ENCODE measurements around the gene CUL4A. TPM values are rescaled to one million over a fixed set of nuclear protein-coding genes. Genes with fewer than 3 reads are reported as not detected.

CUL4A gene
- total and polyA plus RNA-seq, 2 donors (not counting 3 experiments of a cell fraction or from before 2014, with no cell fraction given) = 37.9 to 80.0 TPM

- intact Hi-C loops (cut with micrococcal nuclease) = no loop called here
- H3K9ac ChIP-seq (replicated peaks; ENCODE audit: extremely low read depth, insufficient read depth, low read length) = no peak overlapping the region
- POLR2A ChIA-PET = no interaction called here
- H3K9me1 ChIP-seq (replicated peaks; ENCODE audit: control insufficient read depth, extremely low read depth, insufficient read depth, low read length) = no peaks in the 10 kb centered on the region
- no peak for DNase-seq (ENCODE audit: low read depth, low spot score)
- no peak overlapping the region for H3K4me2 ChIP-seq (ENCODE audit: insufficient read depth, low read length)
- CTCF ChIA-PET = no interaction called here
- H3K4me1 ChIP-seq (ENCODE audit: control insufficient read depth, extremely low read depth, insufficient read depth, low read length) = peaks cover 6% of the 10 kb centered on the region
- no peaks in the 10 kb centered on the region for H3K27me3 ChIP-seq (ENCODE audit: control insufficient read depth in 2 of 2, insufficient read depth in 2 of 2, low read length in 2 of 2)
- no peak overlapping the region for H2AFZ ChIP-seq (ENCODE audit: low read depth, low read length)
- no peaks in the 10 kb centered on the region for H3K36me3 ChIP-seq (ENCODE audit: control insufficient read depth in 2 of 2, extremely low read depth in 1 of 2, insufficient read depth in 2 of 2, low read length in 2 of 2)
- FAIRE-seq = no peak
- no peak for TF ChIP-seq GATA2 (IDR thresholded peaks at IDR 0.05; ENCODE audit: insufficient read depth, insufficient read length, low read depth, low read length)
- TF ChIP-seq CTCF (IDR thresholded peaks at IDR 0.05; ENCODE audit: extremely low read depth in 1 of 2, insufficient read depth in 1 of 2, low read depth in 1 of 2, low read length in 2 of 2) = no peak
- no peak for TF ChIP-seq JUN (IDR thresholded peaks at IDR 0.05; ENCODE audit: borderline replicate concordance, insufficient read depth, insufficient read length, low read depth)
- TF ChIP-seq EZH2 (IDR thresholded peaks at IDR 0.05; ENCODE audit: borderline replicate concordance, low read depth, low read length, severe bottlenecking) = no peak
- TF ChIP-seq POLR2A (IDR thresholded peaks at IDR 0.05; ENCODE audit: low read depth, low read length) = no peak
- no peak for TF ChIP-seq MYC (IDR thresholded peaks at IDR 0.05; ENCODE audit: low read depth, low read length)
- no peak for TF ChIP-seq FOS (IDR thresholded peaks at IDR 0.05; ENCODE audit: borderline replicate concordance, insufficient read depth, low read length)
- TF ChIP-seq MAX (IDR thresholded peaks at IDR 0.05; ENCODE audit: insufficient read depth, insufficient read length) = no peak
- TF ChIP-seq POLR2AphosphoS5 (IDR thresholded peaks at IDR 0.05; ENCODE audit: insufficient read depth, low read depth, low read length) = no peak
- H3K79me2 ChIP-seq (ENCODE audit: control insufficient read depth, insufficient read depth, low read length) = peaks cover 89% of the 10 kb centered on the region
- no peak overlapping the region for H3K4me3 ChIP-seq (replicated peaks in 1 of 3; ENCODE audit: insufficient read depth in 1 of 3, low read depth in 1 of 3, low read length in 3 of 3)
- no peaks in the 10 kb centered on the region for H3K9me3 ChIP-seq (replicated peaks; ENCODE audit: control insufficient read depth, insufficient read depth, low read length)
- H3K27ac ChIP-seq (ENCODE audit: insufficient read depth, low read depth, low read length) = no peak overlapping the region
- BruUV-seq (replicated peaks) = no TSS peak
- dilution Hi-C loops (cut with MboI; ENCODE audit: extremely low pct_ligation_motif_present, low sequenced_read_pairs) = no loop called here
- H4K20me1 ChIP-seq (replicated peaks; ENCODE audit: control insufficient read depth, extremely low read depth, insufficient read depth, low read length) = no peaks in the 10 kb centered on the region
Measured at GRCh38 chr13:113302986-113303385, 93.6 kb downstream of the CUL4A start.

All from endothelial cell of umbilical vein (primary cell).